ENCODE data around the gene PFKFB3.
"Not testable (repeated sequence)": the region's sequence is repeated elsewhere in the genome, so short reads cannot be mapped to it uniquely, and the experiment has no call there.

PFKFB3 gene

GRCh38 chr10:6275022-6275997 lies 72.6 kb downstream of the PFKFB3 start:
- peak; percentile 99 for DNase-seq

GRCh38 chr10:6276356-6276755 lies 73.6 kb downstream of the PFKFB3 start:
- no peak for DNase-seq

GRCh38 chr10:6278519-6279120 lies 75.9 kb downstream of the PFKFB3 start:
- DNase-seq: no peak

GRCh38 chr10:6279540-6280267 lies 77.0 kb downstream of the PFKFB3 start:
- DNase-seq: no peak

- no peak for DNase-seq
Measured at GRCh38 chr10:6280291-6280690, 77.6 kb downstream of the PFKFB3 start.

GRCh38 chr10:6282454-6282958 lies 79.8 kb downstream of the PFKFB3 start:
- DNase-seq: no peak

- no peak for DNase-seq
Measured at GRCh38 chr10:6283655-6284054, 80.9 kb downstream of the PFKFB3 start.

- DNase-seq: not testable (repeated sequence)
Measured at GRCh38 chr10:6290621-6291020, 87.9 kb downstream of the PFKFB3 start.

- peak; percentile 66 for DNase-seq
Measured at GRCh38 chr10:6292741-6293151, 90.0 kb downstream of the PFKFB3 start.

- DNase-seq: not testable (repeated sequence)
Measured at GRCh38 chr10:6296425-6296824, 93.7 kb downstream of the PFKFB3 start.

GRCh38 chr10:6296828-6297251 lies 94.1 kb downstream of the PFKFB3 start:
- DNase-seq: no peak

- DNase-seq: no peak
Measured at GRCh38 chr10:6297522-6297921, 94.8 kb downstream of the PFKFB3 start.

GRCh38 chr10:6297951-6298381 lies 95.2 kb downstream of the PFKFB3 start:
- DNase-seq: peak; percentile 58

GRCh38 chr10:6298428-6298827 lies 95.7 kb downstream of the PFKFB3 start:
- DNase-seq: no peak

- no peak for DNase-seq
Measured at GRCh38 chr10:6299234-6299633, 96.5 kb downstream of the PFKFB3 start.

GRCh38 chr10:6299743-6300105 lies 97.0 kb downstream of the PFKFB3 start:
- no peak for DNase-seq

GRCh38 chr10:6300106-6300783 lies 97.5 kb downstream of the PFKFB3 start:
- peak; percentile 96 for DNase-seq

GRCh38 chr10:6300784-6301460 lies 98.2 kb downstream of the PFKFB3 start:
- DNase-seq: no peak

GRCh38 chr10:6301488-6302075 lies 98.8 kb downstream of the PFKFB3 start:
- no peak for DNase-seq

Measured in MV-4-11 (cell line).